Activated CD8-positive, alpha-beta memory T cell treated with anti-CD3 and anti-CD28 coated beads, Interleukin-2, amount 50 U/mL, for 24 hours (primary cell): ENCODE data around the gene RSPO3.

Source experiments
- DNase-seq: peaks from one replicate; pipeline ENCODE4 v3.0.0-alpha.2; 2020; ENCODE audit errors: extremely low read depth

RSPO3 gene

GRCh38 chr6:127111526-127111925, 6.9 kb upstream of the RSPO3 start:
- DNase-seq = no peak

GRCh38 chr6:127114214-127114760, 4.2 kb upstream of the RSPO3 start:
- no peak for DNase-seq

GRCh38 chr6:127115084-127115655, 3.3 kb upstream of the RSPO3 start:
- DNase-seq = no peak

- DNase-seq = no peak
These were observed 2.7 kb upstream of the RSPO3 start for GRCh38 chr6:127115746-127116145.

- no peak for DNase-seq
These were observed 533 bp upstream of the RSPO3 start for GRCh38 chr6:127117979-127118297.

- DNase-seq = no peak
These were observed 891 bp downstream of the RSPO3 start for GRCh38 chr6:127119102-127120022.

- DNase-seq = no peak
These were observed 1.7 kb downstream of the RSPO3 start for GRCh38 chr6:127120023-127120786.

GRCh38 chr6:127120787-127121636, 2.5 kb downstream of the RSPO3 start:
- DNase-seq = peak; percentile 5

GRCh38 chr6:127121637-127121960, 3.1 kb downstream of the RSPO3 start:
- no peak for DNase-seq

GRCh38 chr6:127124172-127124571, 5.7 kb downstream of the RSPO3 start:
- DNase-seq = no peak

GRCh38 chr6:127124680-127125079, 6.2 kb downstream of the RSPO3 start:
- DNase-seq = no peak

- DNase-seq = no peak
These were observed 9.6 kb downstream of the RSPO3 start for GRCh38 chr6:127128066-127128465.

- DNase-seq = no peak
These were observed 10.8 kb downstream of the RSPO3 start for GRCh38 chr6:127129251-127129650.

- no peak for DNase-seq
These were observed 12.8 kb downstream of the RSPO3 start for GRCh38 chr6:127131275-127131674.

- DNase-seq = no peak
These were observed 13.4 kb downstream of the RSPO3 start for GRCh38 chr6:127131772-127132376.

- no peak for DNase-seq
These were observed 15.7 kb downstream of the RSPO3 start for GRCh38 chr6:127134136-127134535.

GRCh38 chr6:127136786-127137185, 18.3 kb downstream of the RSPO3 start:
- no peak for DNase-seq

GRCh38 chr6:127146932-127147331, 28.5 kb downstream of the RSPO3 start:
- DNase-seq = no peak

- no peak for DNase-seq
These were observed 29.1 kb downstream of the RSPO3 start for GRCh38 chr6:127147534-127147933.

GRCh38 chr6:127148511-127148910, 30.0 kb downstream of the RSPO3 start:
- no peak for DNase-seq

GRCh38 chr6:127154509-127154908, 36.0 kb downstream of the RSPO3 start:
- no peak for DNase-seq
